GM23338 (cell line): ENCODE data around the gene MEGF6. TPM values are rescaled to one million over a fixed set of nuclear protein-coding genes. Genes with fewer than 3 reads are reported as not detected.

Experiments
- CREB1 ChIP-seq: fragments of 250-450 bp; sonication (Bioruptor Pico); IDR thresholded peaks from 2 replicates; pipeline ENCODE4 v1.5.0; 2020; ENCODE audit warnings: low read depth, mild to moderate bottlenecking, moderate library complexity
- CTCF ChIP-seq, 2 experiments: fragments of 200-600 bp in 1 of 2; sonication (generic) in 1 of 2; conservative IDR thresholded peaks; 2 replicates each; pipeline versions ENCODE4 v1.5.1 to v1.6.1; 2016 to 2017; ENCODE audit warnings: antibody characterized with exemption in 2 of 2, low read depth in 2 of 2, mild to moderate bottlenecking in 2 of 2, moderate library complexity in 1 of 2
- ETS1 ChIP-seq: IDR thresholded peaks from 2 replicates; pipeline ENCODE4 v1.6.1; 2016; ENCODE audit warnings: antibody characterized with exemption
- EZH2phosphoT487 ChIP-seq: fragments of 200-600 bp; sonication (generic); IDR thresholded peaks from one replicate; pipeline ENCODE4 v1.8.1; 2018; ENCODE audit warnings: antibody characterized with exemption; ENCODE audit not compliant: unreplicated experiment
- JUNB ChIP-seq: IDR thresholded peaks from one replicate; pipeline ENCODE4 v1.6.1; 2016; ENCODE audit warnings: antibody characterized with exemption; ENCODE audit not compliant: unreplicated experiment
- POLR2AphosphoS5 ChIP-seq: IDR thresholded peaks from 2 replicates; pipeline ENCODE4 v1.6.1; 2016; ENCODE audit warnings: antibody characterized with exemption, low read depth
- STAT1 ChIP-seq: IDR thresholded peaks from one replicate; pipeline ENCODE4 v1.6.1; 2016; ENCODE audit warnings: antibody characterized with exemption; ENCODE audit not compliant: unreplicated experiment
- ZNF462 ChIP-seq: fragments of 250-450 bp; sonication (Bioruptor Pico); IDR thresholded peaks from 2 replicates; pipeline ENCODE4 v1.5.0; 2020; ENCODE audit warnings: mild to moderate bottlenecking, moderate library complexity
- polyA plus RNA-seq: library from polyadenylated mRNA; unstranded; fragments of >200 nt; fragmentation: Nextera tagmentation; extraction: Ambion mirVana; gene quantifications from 2 replicates; pipeline ENCODE4 v1.2.1, GENCODE V29; 2016
- total RNA-seq: library from RNA; depleted of rRNA; stranded (reverse); fragments of >200 nt; shearing (Covaris generic); gene quantifications from 2 replicates; pipeline ENCODE4 v1.2.3, GENCODE V29; 2014

The MEGF6 gene
- total and polyA plus RNA-seq, 2 experiments from 2014 or later = 4.0 to 21.4 TPM

GRCh38 chr1:3642919-3643675 is 31.8 kb upstream of the MEGF6 start (continued):
- no peak for TF ChIP-seq ZNF462 (CRISPR knock-in tag)
- no peak for TF ChIP-seq CREB1 (CRISPR knock-in tag)
- no peak for TF ChIP-seq POLR2AphosphoS5
- no peak for TF ChIP-seq EZH2phosphoT487
- TF ChIP-seq STAT1 = no peak
- TF ChIP-seq CTCF (conservative IDR thresholded peaks at IDR 0.05; ENCODE audit: low read depth in 2 of 2) = no peak
- TF ChIP-seq JUNB = no peak
- no peak for TF ChIP-seq ETS1
